Measurements from ENCODE around the gene AVPR2.

Gene AVPR2

GRCh38 chrX:153934762-153935325, 30.4 kb downstream of the AVPR2 start, which contains the start of gene NAA10:
TSS of gene NAA10 (minus strand) at chrX:153935037. CDS start at chrX:153934904, 133 bp downstream.
- DNase-seq, result peak; percentile 47

GRCh38 chrX:153935326-153935851, 30.9 kb downstream of the AVPR2 start:
- DNase-seq, result peak; percentile 44

- DNase-seq, result no peak
Measured at GRCh38 chrX:153937056-153937455, 32.6 kb downstream of the AVPR2 start.

GRCh38 chrX:153938226-153938786, 33.8 kb downstream of the AVPR2 start:
- no peak for DNase-seq

GRCh38 chrX:153939573-153939972, 35.1 kb downstream of the AVPR2 start:
- no peak for DNase-seq

GRCh38 chrX:153941336-153942252, 37.1 kb downstream of the AVPR2 start:
- DNase-seq, result no peak

- no peak for DNase-seq
Measured at GRCh38 chrX:153944140-153944799, 39.8 kb downstream of the AVPR2 start, which contains the start of gene RENBP. TSS of gene RENBP (minus strand) at chrX:153944643. CDS start at chrX:153944610, 33 bp downstream.

GRCh38 chrX:153944800-153945150, 40.3 kb downstream of the AVPR2 start:
- DNase-seq, result no peak

- DNase-seq, result no peak
Measured at GRCh38 chrX:153945956-153946943, 41.8 kb downstream of the AVPR2 start.

- DNase-seq, result peak; percentile 76
Measured at GRCh38 chrX:153947009-153947769, 42.7 kb downstream of the AVPR2 start.

- no peak for DNase-seq
Measured at GRCh38 chrX:153948002-153948466, 43.6 kb downstream of the AVPR2 start.

- no peak for DNase-seq
Measured at GRCh38 chrX:153948847-153949805, 44.7 kb downstream of the AVPR2 start.

GRCh38 chrX:153950127-153950526, 45.7 kb downstream of the AVPR2 start:
- DNase-seq, result no peak

GRCh38 chrX:153951683-153952372, 47.4 kb downstream of the AVPR2 start:
- no peak for DNase-seq

- no peak for DNase-seq
Measured at GRCh38 chrX:153952373-153953026, 48.0 kb downstream of the AVPR2 start.

GRCh38 chrX:153953342-153953830, 48.9 kb downstream of the AVPR2 start:
- DNase-seq, result peak; percentile 59

- no peak for DNase-seq
Measured at GRCh38 chrX:153953892-153954557, 49.6 kb downstream of the AVPR2 start.

Data from NCI-H2171 treated with DMSO at 0.1 percent for 48 hours (cell line).